Natural killer cell (primary cell): ENCODE measurements around the gene LRRC3B. TPM values are rescaled to one million over a fixed set of nuclear protein-coding genes. Genes with fewer than 3 reads are reported as not detected.

Experiments used
- ATAC-seq, 3 donors: fragments of 150-1000 bp in 2 of 3; fragments of 200-7000 bp in 1 of 3; cut with Tn5 transposase; 1 replicate in 1 of 3; 2 replicates in 2 of 3; pipeline ENCODE4 v1.10.0; 2021; ENCODE audit warnings: mild to moderate bottlenecking in 2 of 3, moderate library complexity in 2 of 3
- DNase-seq, 2 donors: peaks; one replicate each; pipeline versions ENCODE4 v3.0.0 to v3.0.0-alpha.2; 2013 to 2021; ENCODE audit warnings: mixed read lengths in 1 of 2
- H3K27ac ChIP-seq: one replicate; pipeline ENCODE4 v1.5.1; 2013; ENCODE audit warnings: mild to moderate bottlenecking, low read length
- H3K27me3 ChIP-seq: one replicate; pipeline ENCODE4 v1.6.1; 2013; ENCODE audit warnings: low read length; ENCODE audit not compliant: control insufficient read depth, insufficient read depth
- H3K36me3 ChIP-seq: one replicate; pipeline ENCODE4 v1.6.1; 2013; ENCODE audit warnings: low read length; ENCODE audit not compliant: control insufficient read depth, insufficient read depth
- H3K4me1 ChIP-seq: one replicate; pipeline ENCODE4 v1.6.1; 2013; ENCODE audit warnings: low read length; ENCODE audit not compliant: control insufficient read depth, insufficient read depth
- H3K4me3 ChIP-seq: one replicate; pipeline ENCODE4 v1.5.1; 2013; ENCODE audit warnings: low read length
- H3K9me3 ChIP-seq: one replicate; pipeline ENCODE4 v1.6.1; 2013; ENCODE audit warnings: low read length; ENCODE audit not compliant: control insufficient read depth, insufficient read depth
- H3K27ac Mint-ChIP-seq, 2 donors: one replicate each; pipeline ENCODE4 v1.8.0; 2022; ENCODE audit warnings: mild to moderate bottlenecking in 2 of 2, mixed read lengths in 2 of 2, moderate library complexity in 1 of 2
- H3K27me3 Mint-ChIP-seq, 2 donors: one replicate each; pipeline ENCODE4 v1.8.0; 2022; ENCODE audit warnings: low read depth in 2 of 2, mixed read lengths in 2 of 2
- H3K36me3 Mint-ChIP-seq: one replicate; pipeline ENCODE4 v1.8.0; 2022; ENCODE audit warnings: mixed read lengths
- H3K4me1 Mint-ChIP-seq, 2 donors: one replicate each; pipeline ENCODE4 v1.8.0; 2022; ENCODE audit warnings: mixed read lengths in 2 of 2
- H3K4me3 Mint-ChIP-seq: one replicate; pipeline ENCODE4 v1.8.0; 2022; ENCODE audit warnings: mild to moderate bottlenecking, moderate library complexity, mixed read lengths
- H3K9me3 Mint-ChIP-seq, 2 donors: one replicate each; pipeline ENCODE4 v1.8.0; 2022; ENCODE audit warnings: mixed read lengths in 2 of 2
- WGBS: methylation state at CpG from one replicate; pipeline ENCODE4 v1.1.7; 2013; ENCODE audit warnings: missing lambda C conversion rate; ENCODE audit not compliant: insufficient coverage; 5-methylcytosine and 5-hydroxymethylcytosine counted together
- intact Hi-C: fragments of 100-400 bp; cut with micrococcal nuclease; formaldehyde crosslinking; loops from one replicate; pipeline ENCODE4 v1.14.2; 2022
- total RNA-seq, 4 donors: library from RNA; stranded (reverse); fragments of 120-200 nt in 1 of 4; gene quantifications; one replicate each; pipeline versions ENCODE4 v1.2.3 to v1.2.4, GENCODE V29; 2013 to 2022
- TF ChIP-seq, protein P1 (sequence below): fragments of 200-600 bp; IDR thresholded peaks from one replicate; pipeline ENCODE4 v1.8.0; 2022; ENCODE audit warnings: antibody characterized with exemption

The LRRC3B gene
- total RNA-seq, 3 donors from 2014 or later (not counting 1 experiment from before 2014, with no cell fraction given): not detected

DNA sequence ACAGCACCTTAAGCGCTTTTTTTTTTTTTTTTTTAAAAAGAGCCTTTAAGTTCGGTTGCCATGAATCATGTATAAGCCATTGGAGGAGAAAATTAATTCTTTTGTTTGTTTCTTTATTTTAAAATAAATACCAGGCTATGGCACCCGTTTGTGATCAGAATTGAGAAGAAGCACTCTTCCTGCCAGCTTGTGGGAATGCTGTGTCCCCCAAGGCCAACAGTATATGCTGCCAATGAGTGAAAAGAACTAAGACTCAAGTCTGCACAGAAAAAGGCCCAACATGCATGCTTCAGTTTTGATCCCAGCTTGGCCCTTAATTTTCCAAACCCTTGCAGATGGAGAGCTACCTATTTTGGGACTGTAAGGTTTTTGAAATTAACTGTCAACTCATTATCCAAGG, 90.5 kb downstream of the LRRC3B start:
- DNase-seq: no peak
- intact Hi-C loops: no loop called here
- Histone ChIP-seq H3K36me3 (no peaks in the 10 kb centered on the region), H3K27me3 (no peaks in the 10 kb centered on the region), H3K27ac (no peak overlapping the region), H3K4me1 (no peaks in the 10 kb centered on the region), H3K4me3 (no peak overlapping the region), H3K9me3 (no peaks in the 10 kb centered on the region)
- H3K36me3 Mint-ChIP-seq: no peaks in the 10 kb centered on the region
- peaks cover 0 to 4% of the 10 kb centered on the region in 2 donors for H3K9me3 Mint-ChIP-seq
- no peak overlapping the region for H3K4me3 Mint-ChIP-seq
- H3K27me3 Mint-ChIP-seq: no peaks in the 10 kb centered on the region
- ATAC-seq: no peak
- H3K4me1 Mint-ChIP-seq: no peaks in the 10 kb centered on the region
- WGBS: 82% methylated on average over 1 of the region's 3 CpGs
- TF ChIP-seq, protein P1, sequence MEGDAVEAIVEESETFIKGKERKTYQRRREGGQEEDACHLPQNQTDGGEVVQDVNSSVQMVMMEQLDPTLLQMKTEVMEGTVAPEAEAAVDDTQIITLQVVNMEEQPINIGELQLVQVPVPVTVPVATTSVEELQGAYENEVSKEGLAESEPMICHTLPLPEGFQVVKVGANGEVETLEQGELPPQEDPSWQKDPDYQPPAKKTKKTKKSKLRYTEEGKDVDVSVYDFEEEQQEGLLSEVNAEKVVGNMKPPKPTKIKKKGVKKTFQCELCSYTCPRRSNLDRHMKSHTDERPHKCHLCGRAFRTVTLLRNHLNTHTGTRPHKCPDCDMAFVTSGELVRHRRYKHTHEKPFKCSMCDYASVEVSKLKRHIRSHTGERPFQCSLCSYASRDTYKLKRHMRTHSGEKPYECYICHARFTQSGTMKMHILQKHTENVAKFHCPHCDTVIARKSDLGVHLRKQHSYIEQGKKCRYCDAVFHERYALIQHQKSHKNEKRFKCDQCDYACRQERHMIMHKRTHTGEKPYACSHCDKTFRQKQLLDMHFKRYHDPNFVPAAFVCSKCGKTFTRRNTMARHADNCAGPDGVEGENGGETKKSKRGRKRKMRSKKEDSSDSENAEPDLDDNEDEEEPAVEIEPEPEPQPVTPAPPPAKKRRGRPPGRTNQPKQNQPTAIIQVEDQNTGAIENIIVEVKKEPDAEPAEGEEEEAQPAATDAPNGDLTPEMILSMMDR: no peak
- H3K27ac Mint-ChIP-seq: no peak overlapping the region

DNA sequence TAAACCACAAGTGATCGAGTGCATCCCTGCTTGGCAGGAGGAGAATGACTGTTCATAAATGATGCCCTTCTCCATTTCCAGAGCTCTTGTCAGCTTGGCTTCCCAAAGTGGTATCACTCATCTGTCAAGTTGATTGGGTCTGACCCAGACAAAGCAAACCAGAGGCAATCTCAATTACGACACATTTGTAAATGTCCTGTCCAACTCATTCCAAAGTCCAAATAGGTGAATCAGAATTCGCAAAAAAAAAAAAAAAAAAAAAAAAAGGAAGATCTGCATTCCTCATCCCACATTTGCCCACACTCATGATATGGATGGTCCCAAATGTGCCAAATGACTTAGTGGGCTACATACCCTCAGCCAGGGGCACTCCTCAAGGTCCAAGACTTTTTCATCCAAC, 91.9 kb downstream of the LRRC3B start:
- WGBS: 85% methylated on average over 3 of the region's 3 CpGs
- H3K36me3 ChIP-seq: no peaks in the 10 kb centered on the region
- no peak overlapping the region for H3K4me3 ChIP-seq
- TF ChIP-seq, protein P1: no peak
- no peak for DNase-seq
- no peaks in the 10 kb centered on the region for H3K27me3 ChIP-seq
- no peaks in the 10 kb centered on the region for H3K36me3 Mint-ChIP-seq
- H3K4me1 ChIP-seq: no peaks in the 10 kb centered on the region
- no peaks in the 10 kb centered on the region for H3K4me1 Mint-ChIP-seq
- H3K9me3 Mint-ChIP-seq: peaks cover 0 to 4% of the 10 kb centered on the region in 2 donors
- no peak overlapping the region for H3K27ac Mint-ChIP-seq
- no peak overlapping the region for H3K4me3 Mint-ChIP-seq
- no peak for ATAC-seq
- intact Hi-C loops: no loop called here
- no peak overlapping the region for H3K27ac ChIP-seq
- H3K27me3 Mint-ChIP-seq: no peaks in the 10 kb centered on the region
- no peaks in the 10 kb centered on the region for H3K9me3 ChIP-seq

DNA sequence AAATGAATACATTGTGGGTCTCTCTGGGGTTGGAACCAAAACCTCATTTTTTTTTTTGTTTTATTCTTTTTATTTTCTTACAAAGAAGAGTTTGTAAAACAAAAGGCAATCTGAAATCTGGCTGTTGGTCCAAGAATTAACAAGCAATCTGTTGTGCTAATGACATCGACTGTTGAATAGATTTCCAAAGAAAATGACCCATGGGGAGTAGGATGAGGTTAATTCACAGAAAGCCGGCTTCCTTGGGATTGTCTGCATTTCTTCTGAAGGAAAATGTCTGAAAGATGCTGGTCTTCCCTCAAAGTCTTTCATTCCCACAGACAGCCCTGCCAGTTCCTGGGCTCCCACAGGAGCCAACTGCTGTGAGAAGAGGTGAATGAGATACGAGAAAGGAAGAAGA, 92.9 kb downstream of the LRRC3B start:
- H3K36me3 ChIP-seq: no peaks in the 10 kb centered on the region

DNA sequence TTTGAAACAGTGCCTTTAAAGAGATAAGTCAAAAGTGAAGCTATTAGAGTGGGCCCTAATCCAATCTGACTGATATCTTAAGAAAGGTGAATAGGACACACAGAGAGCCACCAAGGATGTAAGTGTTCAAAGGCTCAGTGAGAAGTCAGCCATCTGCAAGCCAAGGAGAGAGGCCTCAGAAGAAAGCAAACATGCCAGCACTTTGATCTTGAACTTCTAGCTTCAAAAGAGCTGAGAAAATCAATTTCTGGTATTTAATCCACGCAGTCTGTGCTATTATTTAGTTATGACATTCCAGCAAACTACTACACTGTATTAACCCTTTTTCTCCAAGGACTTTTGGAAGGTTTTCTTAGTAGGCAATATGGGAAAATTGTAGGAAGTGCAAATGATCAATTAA, 95.7 kb downstream of the LRRC3B start:
- DNase-seq: no peak
- no peaks in the 10 kb centered on the region for H3K4me1 ChIP-seq
- Mint-ChIP-seq H3K36me3 (no peaks in the 10 kb centered on the region), H3K4me3 (no peak overlapping the region), H3K9me3 (peaks cover 4 to 5% of the 10 kb centered on the region in 2 donors), H3K4me1 (no peaks in the 10 kb centered on the region), H3K27me3 (no peaks in the 10 kb centered on the region), H3K27ac (no peak overlapping the region)
- no peaks in the 10 kb centered on the region for H3K27me3 ChIP-seq
- intact Hi-C loops: no loop called here
- no peak for ATAC-seq
- H3K4me3 ChIP-seq: no peak overlapping the region
- TF ChIP-seq, protein P1: no peak
- H3K36me3 ChIP-seq: no peaks in the 10 kb centered on the region
- 60% methylated on average over 1 of the region's 1 CpG for WGBS
- no peak overlapping the region for H3K27ac ChIP-seq
- H3K9me3 ChIP-seq: no peaks in the 10 kb centered on the region

More for the DNA sequence above, 92.9 kb downstream of the LRRC3B start:
- no peaks in the 10 kb centered on the region for H3K4me1 ChIP-seq
- H3K4me3 Mint-ChIP-seq: no peak overlapping the region
- H3K27me3 Mint-ChIP-seq: no peaks in the 10 kb centered on the region
- intact Hi-C loops: no loop called here
- H3K9me3 Mint-ChIP-seq: peaks cover 2 to 4% of the 10 kb centered on the region in 2 donors
- H3K4me1 Mint-ChIP-seq: no peaks in the 10 kb centered on the region
- no peaks in the 10 kb centered on the region for H3K36me3 Mint-ChIP-seq
- ATAC-seq: no peak
- WGBS: 78% methylated on average over 2 of the region's 3 CpGs
- H3K4me3 ChIP-seq: no peak overlapping the region
- no peaks in the 10 kb centered on the region for H3K27me3 ChIP-seq
- H3K27ac ChIP-seq: no peak overlapping the region
- TF ChIP-seq, protein P1: no peak
- no peak for DNase-seq
- H3K9me3 ChIP-seq: no peaks in the 10 kb centered on the region
- no peak overlapping the region for H3K27ac Mint-ChIP-seq
